ENCODE results near the gene AAR2.

AAR2 gene

GRCh38 chr20:36219671-36220220 lies 16.5 kb upstream of the AAR2 start:
- no peak for DNase-seq

GRCh38 chr20:36225666-36226065 lies 10.6 kb upstream of the AAR2 start:
- DNase-seq = no peak

DNA sequence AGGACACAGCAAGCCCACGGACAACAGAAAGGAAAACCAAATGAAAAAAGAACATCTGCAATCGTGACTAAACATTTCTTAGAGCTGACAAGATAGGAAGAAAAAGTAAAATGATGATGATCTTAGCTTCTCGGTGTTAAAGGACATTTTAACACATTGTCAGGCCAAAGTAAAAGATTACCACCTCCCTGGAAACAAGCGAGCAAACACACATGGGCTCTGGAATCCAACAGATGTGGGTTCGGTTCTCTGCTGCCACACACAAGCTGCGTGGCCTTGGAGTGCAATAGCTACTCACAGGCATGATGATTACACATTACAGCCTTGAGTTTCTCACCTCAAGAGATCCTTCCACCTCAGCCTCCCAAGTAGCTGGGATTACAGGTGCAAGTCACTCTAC lies 7.5 kb upstream of the AAR2 start:
- no peak for DNase-seq

DNA sequence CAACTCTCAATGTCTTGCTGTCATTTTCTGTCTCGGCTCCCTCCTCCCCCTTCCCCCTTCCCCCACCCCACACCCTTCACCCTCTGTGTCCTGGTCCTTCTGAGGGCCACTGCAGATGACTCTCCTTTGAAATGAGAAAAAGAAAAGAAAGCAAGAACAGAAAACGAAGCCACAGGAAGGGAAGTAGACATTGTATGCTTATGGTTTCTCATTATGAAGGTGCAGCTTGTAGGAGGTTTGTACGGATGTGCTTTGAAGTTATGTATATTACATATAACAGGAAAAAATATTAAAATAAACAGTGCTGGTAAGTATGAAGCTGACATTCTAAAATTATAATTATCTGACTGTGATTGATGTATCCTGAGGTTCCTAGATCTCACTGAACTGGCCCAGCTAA lies 6.3 kb upstream of the AAR2 start:
- no peak for DNase-seq

GRCh38 chr20:36231331-36231730 lies 4.9 kb upstream of the AAR2 start:
- no peak for DNase-seq

- no peak for DNase-seq
Observed at GRCh38 chr20:36234771-36235320, 1.4 kb upstream of the AAR2 start.

- no peak for DNase-seq
Observed at GRCh38 chr20:36236786-36237121, 476 bp downstream of the AAR2 start.

GRCh38 chr20:36237477-36237876 lies 1.2 kb downstream of the AAR2 start:
- no peak for DNase-seq

GRCh38 chr20:36238153-36238552 lies 1.9 kb downstream of the AAR2 start:
- DNase-seq = no peak

- DNase-seq = no peak
Observed at GRCh38 chr20:36238760-36239159, 2.5 kb downstream of the AAR2 start.

DNA sequence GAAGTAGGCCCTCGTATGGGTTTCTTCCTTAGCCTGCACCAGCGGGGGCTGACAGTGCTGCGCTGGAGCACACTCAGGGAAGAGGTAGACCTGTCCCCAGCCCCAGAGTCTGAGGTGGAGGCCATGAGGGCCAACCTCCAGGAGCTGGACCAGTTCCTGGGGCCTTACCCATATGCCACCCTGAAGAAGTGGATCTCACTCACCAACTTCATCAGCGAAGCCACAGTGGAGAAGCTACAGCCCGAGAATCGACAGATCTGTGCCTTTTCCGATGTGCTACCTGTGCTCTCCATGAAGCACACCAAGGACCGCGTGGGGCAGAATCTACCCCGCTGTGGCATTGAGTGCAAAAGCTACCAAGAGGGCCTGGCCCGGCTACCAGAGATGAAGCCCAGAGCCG lies 3.8 kb downstream of the AAR2 start:
- DNase-seq = no peak

GRCh38 chr20:36241678-36242077 lies 5.4 kb downstream of the AAR2 start:
- no peak for DNase-seq

DNA sequence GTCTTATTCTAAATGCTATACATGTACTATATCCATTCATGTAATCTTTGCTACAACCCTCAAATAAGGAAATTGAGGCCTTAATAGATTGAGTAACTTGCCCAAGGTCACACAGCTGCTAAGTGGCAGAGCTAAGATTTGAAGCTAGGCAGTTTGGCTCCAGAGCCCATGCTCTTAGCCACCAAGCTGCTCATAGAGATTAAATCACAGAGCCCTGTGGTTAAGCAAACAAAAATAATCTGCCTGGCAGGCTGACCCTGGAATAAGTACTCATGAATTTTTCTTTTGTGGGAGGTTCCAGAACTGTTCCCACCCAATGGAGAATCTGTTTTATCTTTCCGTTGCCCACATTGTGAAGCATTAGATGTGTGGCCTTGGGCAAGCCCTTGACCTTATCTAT lies 7.4 kb downstream of the AAR2 start:
- DNase-seq = no peak

GRCh38 chr20:36246401-36246800 lies 10.1 kb downstream of the AAR2 start:
- DNase-seq = no peak

- no peak for DNase-seq
Observed at GRCh38 chr20:36248836-36249235, 12.6 kb downstream of the AAR2 start.

- DNase-seq = no peak
Observed at GRCh38 chr20:36249450-36249849, 13.2 kb downstream of the AAR2 start.

GRCh38 chr20:36251426-36251825 lies 15.1 kb downstream of the AAR2 start:
- no peak for DNase-seq

- no peak for DNase-seq
Observed at GRCh38 chr20:36252511-36252910, 16.2 kb downstream of the AAR2 start.

DNA sequence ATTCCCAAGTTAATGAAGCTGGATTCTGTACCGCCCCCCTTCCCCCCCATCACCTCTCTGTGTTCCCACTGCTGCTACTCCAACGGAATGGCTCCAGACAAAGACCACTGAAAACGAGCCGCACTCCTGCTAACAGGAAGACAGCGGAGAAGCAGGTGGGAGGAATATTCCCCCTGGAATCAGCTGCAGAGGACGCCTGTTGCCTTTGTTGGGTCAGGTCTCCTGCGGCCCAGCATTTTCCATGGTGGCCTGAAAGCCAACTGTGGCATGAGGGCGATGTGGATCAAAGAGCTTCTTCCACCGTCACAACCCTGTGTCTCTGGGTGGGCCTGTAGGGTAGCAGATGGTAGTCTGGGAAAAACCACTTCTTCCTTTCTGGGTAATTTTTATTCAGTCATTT lies 16.8 kb downstream of the AAR2 start:
- no peak for DNase-seq

DNA sequence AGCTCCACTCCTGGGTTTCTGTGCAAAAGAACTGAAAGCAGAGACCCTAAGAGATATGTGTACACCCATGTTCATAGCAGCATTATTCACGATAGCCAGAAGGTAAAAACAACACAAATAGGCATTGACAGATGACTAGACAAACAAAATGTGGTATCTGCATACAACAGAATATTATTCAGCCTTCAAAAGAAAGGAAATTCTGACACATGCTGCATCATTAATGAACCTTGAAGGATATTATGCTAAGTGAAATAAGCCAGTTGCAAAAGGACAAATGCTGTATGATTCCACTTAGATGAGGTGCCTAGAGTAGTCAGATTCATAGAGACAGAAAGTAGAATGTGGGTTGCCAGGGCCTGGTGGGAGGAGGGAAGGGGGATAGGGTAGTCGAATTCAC lies 17.8 kb downstream of the AAR2 start:
- no peak for DNase-seq

- no peak for DNase-seq
Observed at GRCh38 chr20:36255445-36255844, 19.2 kb downstream of the AAR2 start.

DNA sequence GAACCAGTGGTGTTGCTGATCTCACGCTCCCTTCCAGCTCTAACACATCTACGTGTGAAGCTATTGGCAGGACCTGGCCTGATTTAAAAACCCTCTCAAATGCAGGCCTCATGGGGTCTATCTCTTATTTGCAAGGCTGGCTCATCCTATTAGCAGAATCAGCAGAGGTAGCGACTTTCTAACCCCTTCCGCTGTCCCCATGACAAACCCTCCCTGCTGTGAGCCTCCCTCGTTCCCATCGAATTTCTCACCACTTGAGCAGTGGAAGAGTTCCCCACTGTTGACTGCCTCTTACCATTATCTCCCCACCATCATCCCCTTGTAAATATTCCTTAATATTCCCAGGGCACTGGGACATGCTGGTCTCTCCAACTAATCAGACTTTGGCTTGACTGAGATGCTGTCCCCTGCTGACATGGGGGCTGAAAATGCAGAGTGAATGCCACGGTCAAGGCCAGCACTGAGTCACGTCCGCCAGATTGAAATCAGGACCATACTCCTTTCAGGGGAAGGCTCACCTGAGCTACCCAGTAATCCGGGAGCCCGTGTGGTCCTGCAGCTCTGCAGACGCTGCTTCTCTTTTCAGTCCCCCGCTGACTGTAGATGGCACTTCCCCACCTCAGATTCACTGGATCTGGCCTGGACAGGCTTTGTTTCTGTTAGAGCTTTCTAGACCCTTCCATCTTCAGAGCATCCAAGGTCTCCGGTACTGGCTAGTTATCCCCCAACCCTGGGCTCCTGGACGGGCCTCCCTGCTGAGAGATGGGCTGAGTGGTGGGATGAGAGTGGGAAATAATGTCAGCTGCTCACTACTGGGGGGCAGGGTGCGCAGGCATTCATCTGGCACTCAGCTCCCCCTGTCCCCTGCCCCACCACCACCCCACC lies 23.1 kb downstream of the AAR2 start:
- no peak for DNase-seq

DNA sequence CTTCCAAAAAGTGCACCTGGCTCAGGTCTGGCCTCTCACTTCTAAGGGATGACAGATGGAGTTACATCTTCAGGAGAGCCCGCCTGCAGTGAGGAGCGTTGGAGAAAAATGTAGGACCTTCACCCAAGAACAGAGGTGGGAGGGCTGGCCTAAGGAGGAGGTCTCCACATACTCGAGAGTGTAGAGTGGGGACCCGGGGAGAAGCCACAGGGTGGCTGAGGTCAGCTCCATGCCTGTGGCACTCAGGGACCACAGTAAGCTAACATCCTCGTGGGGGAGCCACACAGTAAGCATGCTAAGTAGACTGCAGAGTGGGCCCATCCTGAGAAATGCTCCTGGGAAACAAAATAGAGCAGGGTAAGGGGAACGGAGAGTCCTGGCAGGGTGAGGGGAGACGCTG lies 24.0 kb downstream of the AAR2 start:
- no peak for DNase-seq

DNA sequence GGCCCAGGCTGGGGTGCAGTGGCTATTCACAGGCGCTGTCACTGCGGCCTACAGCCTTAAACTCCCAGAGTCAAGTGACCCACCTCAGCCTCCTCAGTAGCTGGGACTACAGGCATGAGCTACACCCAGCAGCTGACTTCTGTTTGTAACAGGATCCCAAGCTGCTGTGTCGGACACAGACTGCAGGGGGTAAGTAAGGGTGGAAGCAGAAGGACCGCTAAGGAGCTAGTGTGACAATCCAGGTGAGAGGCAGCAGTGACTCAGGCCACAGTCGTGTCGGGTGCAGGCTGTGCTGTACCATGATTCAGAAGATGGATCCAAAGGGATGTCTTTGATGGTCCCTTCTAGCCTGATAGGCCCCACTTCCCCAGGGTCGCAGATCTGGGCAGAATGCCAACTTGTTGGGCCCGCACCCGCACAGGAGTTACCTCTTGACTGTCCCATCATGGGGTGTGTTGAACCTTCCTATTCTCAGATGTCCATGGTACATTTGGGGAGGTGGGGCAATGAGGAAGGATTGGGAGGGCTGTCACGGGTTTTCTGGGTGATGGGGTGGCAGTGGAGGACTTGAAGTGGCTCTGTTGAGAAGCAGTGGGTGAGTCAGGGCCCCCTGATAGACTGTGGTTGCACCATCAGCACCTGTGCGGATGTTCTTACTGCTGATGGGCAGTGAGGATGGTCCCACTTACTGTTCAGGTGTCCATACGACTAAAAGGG lies 25.3 kb downstream of the AAR2 start:
- no peak for DNase-seq
